Stimulated activated CD4-positive, alpha-beta T cell treated with anti-CD3 and anti-CD28 coated beads, Interleukin-4, amount 100 ng/mL, for 1 hour (primary cell): ENCODE measurements around the gene TCEAL6.
A peak's percentile ranks its signal among the peaks of the same experiment; 100 is the strongest.
"Not testable (repeated sequence)": the region's sequence is repeated elsewhere in the genome, so short reads cannot be mapped to it uniquely, and the experiment has no call there.

Source experiments
- DNase-seq: peaks from one replicate; pipeline ENCODE4 v3.0.0-alpha.2; 2020

Gene TCEAL6

GRCh38 chrX:102142274-102142673 lies at the start of gene TCEAL6:
Gene TCEAL6, minus strand, starts transcription at chrX:102142481.
- not testable (repeated sequence) for DNase-seq

GRCh38 chrX:102185967-102186720 lies 43.9 kb upstream of the TCEAL6 start:
- no peak for DNase-seq

- peak; percentile 35 for DNase-seq
Observed at GRCh38 chrX:102155806-102156179, 13.5 kb upstream of the TCEAL6 start, which contains the start of gene BEX5. Gene BEX5, minus strand, starts transcription at chrX:102155977. Its CDS starts 1,712 bp downstream, at chrX:102154265.

- peak; percentile 11 for DNase-seq
Observed at GRCh38 chrX:102154900-102155805, 12.9 kb upstream of the TCEAL6 start.

- no peak for DNase-seq
Observed at GRCh38 chrX:102154218-102154860, 12.1 kb upstream of the TCEAL6 start.

- DNase-seq: not testable (repeated sequence)
Observed at GRCh38 chrX:102141631-102142030, 650 bp downstream of the TCEAL6 start.

GRCh38 chrX:102140876-102141275 lies 1.4 kb downstream of the TCEAL6 start:
- DNase-seq: not testable (repeated sequence)

GRCh38 chrX:102138064-102138463 lies 4.2 kb downstream of the TCEAL6 start:
- no peak for DNase-seq

- DNase-seq: no peak
Observed at GRCh38 chrX:102129473-102129872, 12.8 kb downstream of the TCEAL6 start.

GRCh38 chrX:102126863-102127262 lies 15.4 kb downstream of the TCEAL6 start:
- no peak for DNase-seq

GRCh38 chrX:102126080-102126818 lies 16.0 kb downstream of the TCEAL6 start:
- DNase-seq: not testable (repeated sequence)

GRCh38 chrX:102125436-102125835 lies 16.8 kb downstream of the TCEAL6 start, which contains the start of gene TCEAL2:
Gene TCEAL2, plus strand, starts transcription at chrX:102125679. Its CDS starts 1,152 bp downstream, at chrX:102126831.
- DNase-seq: peak; percentile 5

GRCh38 chrX:102125014-102125413 lies 17.3 kb downstream of the TCEAL6 start:
- DNase-seq: not testable (repeated sequence)

GRCh38 chrX:102115748-102116147 lies 26.5 kb downstream of the TCEAL6 start:
- DNase-seq: no peak

GRCh38 chrX:102113367-102113766 lies 28.9 kb downstream of the TCEAL6 start:
- DNase-seq: no peak
